Lower lobe of right lung (tissue), 2 donors: ENCODE results near the gene IARS2. TPM values are rescaled to one million over a fixed set of nuclear protein-coding genes. Genes with fewer than 3 reads are reported as not detected.
"Not testable (repeated sequence)": the region's sequence is repeated elsewhere in the genome, so short reads cannot be mapped to it uniquely, and the experiment has no call there.

ENCODE experiments used
- ATAC-seq, 2 donors: fragments of 200-7000 bp; cut with Tn5 transposase; one replicate each; pipeline ENCODE4 v1.9.1; 2020 to 2022; ENCODE audit warnings: mild to moderate bottlenecking in 2 of 2, moderate library complexity in 2 of 2
- DNase-seq: peaks from one replicate; pipeline ENCODE4 v3.0.0-alpha.2; 2020
- H3K27ac ChIP-seq: fragments of 200-600 bp; one replicate; pipeline ENCODE4 v1.8.0; 2022
- H3K27me3 ChIP-seq: fragments of 200-600 bp; one replicate; pipeline ENCODE4 v1.8.0; 2022; ENCODE audit warnings: low read depth
- H3K36me3 ChIP-seq: fragments of 200-600 bp; one replicate; pipeline ENCODE4 v1.8.0; 2022; ENCODE audit warnings: mild to moderate bottlenecking
- H3K4me1 ChIP-seq: fragments of 200-600 bp; one replicate; pipeline ENCODE4 v1.8.0; 2022
- H3K4me3 ChIP-seq: fragments of 200-600 bp; one replicate; pipeline ENCODE4 v1.8.0; 2022; ENCODE audit warnings: mild to moderate bottlenecking
- H3K9me3 ChIP-seq: fragments of 200-600 bp; one replicate; pipeline ENCODE4 v1.8.0; 2022
- CTCF ChIP-seq: fragments of 200-600 bp; IDR thresholded peaks from one replicate; pipeline ENCODE4 v1.8.0; 2022; ENCODE audit warnings: antibody characterized with exemption, mild to moderate bottlenecking
- intact Hi-C: fragments of 100-400 bp; cut with DNase I; formaldehyde crosslinking; loops from one replicate; pipeline ENCODE4 v1.11.0; 2022
- total RNA-seq: library from RNA; stranded (reverse); fragmentation: NEBNext Ultra II Directional; extraction: Animal tissue kit (Norgen Biotek cat#: 25700); gene quantifications from one replicate; pipeline ENCODE4 v1.2.1, GENCODE V29; 2021
- donor health status: DM: no; HTN: yes; CAD: no; lungs with severe emphysema.

The IARS2 gene
- total RNA-seq, 1 donor from 2014 or later = 51.9 TPM

GRCh38 chr1:220077887-220078286 is 16.0 kb upstream of the IARS2 start:
- no peaks in the 10 kb centered on the region for H3K27me3 ChIP-seq
- ATAC-seq (no peak), DNase-seq (no peak)
- peaks cover 34% of the 10 kb centered on the region for H3K36me3 ChIP-seq
- no peaks in the 10 kb centered on the region for H3K9me3 ChIP-seq
- no peak for TF ChIP-seq CTCF
- H3K4me1 ChIP-seq = no peaks in the 10 kb centered on the region
- no peak overlapping the region for H3K4me3 ChIP-seq
- intact Hi-C loops = no loop called here
- H3K27ac ChIP-seq = no peak overlapping the region

GRCh38 chr1:220084460-220084859 is 9.5 kb upstream of the IARS2 start:
- no peak for TF ChIP-seq CTCF
- no peak for DNase-seq
- H3K4me3 ChIP-seq = no peak overlapping the region
- H3K27ac ChIP-seq = no peak overlapping the region
- H3K36me3 ChIP-seq = peaks cover 6% of the 10 kb centered on the region
- H3K27me3 ChIP-seq = no peaks in the 10 kb centered on the region
- ATAC-seq = no peak
- H3K4me1 ChIP-seq = no peaks in the 10 kb centered on the region
- H3K9me3 ChIP-seq = no peaks in the 10 kb centered on the region
- intact Hi-C loops = no loop called here

- H3K27me3 ChIP-seq, intact Hi-C loops, H3K27ac ChIP-seq, H3K36me3 ChIP-seq, DNase-seq, ATAC-seq, H3K9me3 ChIP-seq, H3K4me1 ChIP-seq, H3K4me3 ChIP-seq: not testable (repeated sequence)
These were observed 7.7 kb upstream of the IARS2 start for GRCh38 chr1:220086261-220086686.

GRCh38 chr1:220089650-220090556 is 4.0 kb upstream of the IARS2 start, which contains the start of gene BPNT1:
Gene BPNT1, minus strand, starts transcription at chr1:220089788. Its CDS starts 9,942 bp downstream, at chr1:220079846.
- Histone ChIP-seq H3K27me3 (no peaks in the 10 kb centered on the region), H3K9me3 (no peaks in the 10 kb centered on the region), H3K36me3 (no peaks in the 10 kb centered on the region), H3K4me3 (peak within 1 kb of the TSS; percentile 62), H3K27ac (peak within 1 kb of the TSS; percentile 65), H3K4me1 (peaks cover 9% of the 10 kb centered on the region)
- ATAC-seq (peak; percentile 90 to 92), DNase-seq (peak; percentile 96)
- intact Hi-C loops = no loop called here
- TF ChIP-seq CTCF = no peak

- DNase-seq (no peak), ATAC-seq (no peak)
- Histone ChIP-seq H3K27ac (no peak overlapping the region), H3K4me1 (peaks cover 19% of the 10 kb centered on the region), H3K4me3 (no peak overlapping the region), H3K27me3 (no peaks in the 10 kb centered on the region), H3K9me3 (no peaks in the 10 kb centered on the region), H3K36me3 (peaks cover 16% of the 10 kb centered on the region)
- intact Hi-C loops = no loop called here
- no peak for TF ChIP-seq CTCF
These were observed 1.2 kb upstream of the IARS2 start for GRCh38 chr1:220092694-220093093.

GRCh38 chr1:220093361-220094015 is 444 bp upstream of the IARS2 start:
- H3K4me1 ChIP-seq = peaks cover 19% of the 10 kb centered on the region
- no peaks in the 10 kb centered on the region for H3K9me3 ChIP-seq
- peaks cover 24% of the 10 kb centered on the region for H3K36me3 ChIP-seq
- peak overlapping the region; percentile 99 for H3K4me3 ChIP-seq
- intact Hi-C loops = no loop called here
- no peaks in the 10 kb centered on the region for H3K27me3 ChIP-seq
- ATAC-seq (no peak), DNase-seq (no peak)
- H3K27ac ChIP-seq = peak overlapping the region; percentile 85
- no peak for TF ChIP-seq CTCF
